Measurements from ENCODE around the gene AHI1. TPM values are rescaled to one million over a fixed set of nuclear protein-coding genes. Genes with fewer than 3 reads are reported as not detected.

The AHI1 gene
- total RNA-seq, 2 donors from 2014 or later, result 24.2 to 29.7 TPM

DNA sequence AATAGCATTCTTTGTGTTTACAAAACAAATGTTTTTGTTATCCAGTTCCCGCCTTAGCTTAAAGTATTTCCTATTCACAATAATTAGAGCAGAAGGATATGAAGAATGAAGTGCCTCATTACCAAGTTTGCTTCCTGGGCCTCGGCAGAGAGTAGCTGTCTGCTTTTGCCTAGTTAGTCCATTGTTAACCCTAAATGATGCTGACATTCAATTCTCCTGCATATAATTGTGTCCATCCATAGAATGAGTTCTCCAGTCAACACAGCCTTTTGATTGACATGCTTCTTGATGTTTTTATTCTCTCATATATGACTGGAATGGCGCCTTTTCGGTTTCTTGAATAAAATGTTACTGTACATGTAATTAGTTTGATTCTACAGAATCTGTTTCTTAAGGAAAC lies 215.6 kb downstream of the AHI1 start:
- Mint-ChIP-seq H3K4me1 (peaks cover under 1% of the 10 kb centered on the region), H3K27ac (no peak overlapping the region), H3K36me3 (ENCODE audit: low read depth) (peaks cover 7% of the 10 kb centered on the region), H3K9me3 (no peaks in the 10 kb centered on the region), H3K27me3 (no peaks in the 10 kb centered on the region), H3K4me3 (no peak overlapping the region)
- no peak for ATAC-seq (replicated peaks)

DNA sequence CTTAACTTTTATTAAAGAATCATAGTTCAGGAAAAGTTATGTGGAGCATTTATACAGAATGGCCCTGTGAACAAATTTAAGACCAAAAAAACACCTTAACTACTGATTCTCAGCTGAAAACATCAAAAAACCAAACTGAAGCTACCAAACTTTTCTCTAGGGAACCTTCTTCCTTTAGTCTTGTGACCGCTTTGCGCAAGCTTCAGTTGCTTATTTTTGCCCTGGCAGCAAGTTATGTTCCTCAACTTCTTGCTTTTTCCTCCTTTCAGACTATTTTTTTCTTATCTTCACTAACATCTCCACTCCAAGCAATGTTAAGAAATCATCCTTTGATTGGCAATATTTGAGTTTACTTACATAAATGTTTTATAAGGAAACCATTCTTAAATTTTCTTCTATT lies 216.3 kb downstream of the AHI1 start:
- Mint-ChIP-seq H3K27me3 (no peaks in the 10 kb centered on the region), H3K9me3 (no peaks in the 10 kb centered on the region), H3K4me1 (no peaks in the 10 kb centered on the region), H3K36me3 (ENCODE audit: low read depth) (peaks cover 7% of the 10 kb centered on the region), H3K4me3 (no peak overlapping the region), H3K27ac (no peak overlapping the region)
- no peak for ATAC-seq (replicated peaks)

DNA sequence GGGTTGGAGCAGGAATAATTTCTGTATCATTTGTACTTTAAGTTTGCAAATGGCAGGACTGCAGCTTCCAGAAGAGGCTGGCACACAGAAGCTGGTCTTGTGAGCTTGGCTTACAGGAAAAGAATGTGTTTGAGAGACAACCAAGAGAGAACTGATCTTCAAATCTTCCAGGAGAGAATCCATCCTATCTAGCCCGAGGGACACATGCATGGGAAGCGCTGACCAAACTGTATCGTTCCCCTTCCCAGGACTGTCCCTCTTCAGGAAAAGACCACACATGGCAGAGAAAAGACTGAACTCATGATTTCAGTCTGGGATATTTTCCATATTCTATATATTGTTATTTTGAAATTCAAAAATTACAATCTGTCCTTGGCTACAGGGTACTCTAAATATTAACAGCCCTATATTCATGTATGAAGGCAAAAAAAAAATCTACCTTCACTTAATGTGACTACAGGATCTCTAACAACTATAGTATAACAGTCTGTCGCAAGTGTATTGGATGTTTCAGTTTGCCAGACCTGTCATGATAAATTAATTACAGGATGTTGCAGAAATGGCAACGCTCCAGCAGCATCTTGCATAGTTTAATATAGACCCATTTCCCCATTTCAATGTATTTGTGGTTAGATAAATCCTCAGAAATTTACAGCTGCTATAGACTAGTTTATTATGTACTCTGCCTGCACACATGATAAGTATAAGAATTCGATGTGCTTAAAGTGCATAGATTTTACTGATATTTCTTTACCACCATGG lies 217.0 kb downstream of the AHI1 start:
- H3K9me3 Mint-ChIP-seq, result no peaks in the 10 kb centered on the region

DNA sequence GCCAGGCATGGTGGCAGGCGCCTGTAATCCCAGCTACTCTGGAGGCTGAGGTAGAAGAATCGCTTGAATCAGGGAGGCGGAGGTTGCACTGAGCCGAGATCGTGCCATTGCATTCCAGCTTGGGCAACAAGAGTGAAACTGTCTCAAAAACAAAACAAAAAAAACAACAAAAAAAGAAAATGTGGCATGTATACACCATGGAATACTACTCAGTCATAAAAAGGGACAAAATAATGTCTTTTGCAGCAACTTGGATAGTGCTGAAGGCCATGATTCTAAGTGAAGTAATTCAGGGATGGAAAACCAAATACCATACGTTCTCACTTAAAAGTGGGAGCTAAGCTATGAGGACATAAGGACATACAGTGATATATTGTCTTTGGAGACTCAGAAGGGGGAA lies 220.1 kb downstream of the AHI1 start:
- H3K27me3 Mint-ChIP-seq, result peaks cover 6% of the 10 kb centered on the region

More for the DNA sequence above, 217.0 kb downstream of the AHI1 start:
- no peak for ATAC-seq (replicated peaks)
- Mint-ChIP-seq H3K4me3 (no peak overlapping the region), H3K27me3 (peaks cover 3% of the 10 kb centered on the region), H3K27ac (no peak overlapping the region), H3K4me1 (no peaks in the 10 kb centered on the region), H3K36me3 (ENCODE audit: low read depth) (peaks cover 4% of the 10 kb centered on the region)

DNA sequence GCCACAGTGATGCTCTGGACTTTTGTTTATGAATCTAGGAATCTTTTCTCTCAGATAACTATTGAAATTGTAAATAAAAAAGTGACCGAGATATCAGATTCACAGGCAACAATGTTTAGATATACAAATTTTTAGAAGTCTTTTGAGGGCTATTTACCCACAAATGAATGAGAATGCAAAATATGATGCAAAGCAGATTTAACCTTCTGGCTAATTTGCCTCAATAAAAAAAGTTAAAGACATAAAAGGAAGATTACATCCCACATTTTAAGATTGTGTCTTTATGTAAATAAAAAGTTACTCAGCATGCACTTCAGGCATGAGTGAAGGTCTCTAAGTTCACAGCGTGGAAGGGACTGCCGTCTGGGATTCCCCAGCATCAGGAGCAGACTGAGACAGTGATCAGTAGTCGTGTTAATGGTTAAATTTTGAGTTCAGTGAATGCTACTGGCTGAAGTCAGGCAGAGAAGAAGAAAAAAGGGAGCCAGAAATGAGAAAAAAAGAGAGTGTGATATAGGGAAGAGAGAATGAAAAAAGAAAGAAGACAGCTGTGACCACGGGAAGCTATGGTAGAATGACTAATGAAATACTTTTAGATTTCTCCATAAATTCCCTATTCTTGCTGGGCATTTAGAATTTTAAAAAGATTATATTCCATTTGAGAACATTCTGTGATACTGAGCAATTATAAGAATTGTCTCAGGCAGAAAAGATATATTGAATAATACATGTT lies 222.8 kb downstream of the AHI1 start:
- H3K27ac Mint-ChIP-seq, result no peak overlapping the region
- no peaks in the 10 kb centered on the region for H3K9me3 Mint-ChIP-seq
- no peak for ATAC-seq (replicated peaks)
- no peaks in the 10 kb centered on the region for H3K36me3 Mint-ChIP-seq (ENCODE audit: low read depth)
- H3K27me3 Mint-ChIP-seq, result peaks cover 6% of the 10 kb centered on the region
- no peaks in the 10 kb centered on the region for H3K4me1 Mint-ChIP-seq
- no peak overlapping the region for H3K4me3 Mint-ChIP-seq

More for the DNA sequence above, 220.1 kb downstream of the AHI1 start:
- H3K4me1 Mint-ChIP-seq, result no peaks in the 10 kb centered on the region
- H3K4me3 Mint-ChIP-seq, result no peak overlapping the region
- no peak for ATAC-seq (replicated peaks)
- H3K27ac Mint-ChIP-seq, result no peak overlapping the region
- H3K36me3 Mint-ChIP-seq (ENCODE audit: low read depth), result no peaks in the 10 kb centered on the region
- no peaks in the 10 kb centered on the region for H3K9me3 Mint-ChIP-seq

DNA sequence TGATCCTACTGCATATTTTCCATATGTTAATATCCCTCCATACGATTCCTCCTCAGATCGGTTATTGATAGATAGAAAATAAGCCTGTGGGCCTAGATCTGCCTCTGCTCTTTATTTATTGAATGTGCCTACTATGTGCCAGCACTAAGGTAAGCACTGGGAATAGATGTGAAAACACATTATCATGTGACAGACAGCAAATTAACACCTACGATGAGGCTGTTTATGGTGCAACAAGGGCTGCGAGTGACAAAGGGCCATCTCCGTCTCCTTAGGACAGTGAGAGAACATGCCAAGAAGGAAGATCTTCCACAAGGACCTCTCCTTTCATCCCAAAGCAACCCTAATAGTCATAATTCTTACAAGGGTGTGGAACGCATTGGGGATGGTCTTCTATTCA lies 225.9 kb downstream of the AHI1 start:
- no peak overlapping the region for H3K27ac Mint-ChIP-seq
- no peaks in the 10 kb centered on the region for H3K9me3 Mint-ChIP-seq
- peaks cover 6% of the 10 kb centered on the region for H3K27me3 Mint-ChIP-seq
- no peaks in the 10 kb centered on the region for H3K36me3 Mint-ChIP-seq (ENCODE audit: low read depth)
- no peaks in the 10 kb centered on the region for H3K4me1 Mint-ChIP-seq
- H3K4me3 Mint-ChIP-seq, result no peak overlapping the region
- ATAC-seq (replicated peaks), result no peak

DNA sequence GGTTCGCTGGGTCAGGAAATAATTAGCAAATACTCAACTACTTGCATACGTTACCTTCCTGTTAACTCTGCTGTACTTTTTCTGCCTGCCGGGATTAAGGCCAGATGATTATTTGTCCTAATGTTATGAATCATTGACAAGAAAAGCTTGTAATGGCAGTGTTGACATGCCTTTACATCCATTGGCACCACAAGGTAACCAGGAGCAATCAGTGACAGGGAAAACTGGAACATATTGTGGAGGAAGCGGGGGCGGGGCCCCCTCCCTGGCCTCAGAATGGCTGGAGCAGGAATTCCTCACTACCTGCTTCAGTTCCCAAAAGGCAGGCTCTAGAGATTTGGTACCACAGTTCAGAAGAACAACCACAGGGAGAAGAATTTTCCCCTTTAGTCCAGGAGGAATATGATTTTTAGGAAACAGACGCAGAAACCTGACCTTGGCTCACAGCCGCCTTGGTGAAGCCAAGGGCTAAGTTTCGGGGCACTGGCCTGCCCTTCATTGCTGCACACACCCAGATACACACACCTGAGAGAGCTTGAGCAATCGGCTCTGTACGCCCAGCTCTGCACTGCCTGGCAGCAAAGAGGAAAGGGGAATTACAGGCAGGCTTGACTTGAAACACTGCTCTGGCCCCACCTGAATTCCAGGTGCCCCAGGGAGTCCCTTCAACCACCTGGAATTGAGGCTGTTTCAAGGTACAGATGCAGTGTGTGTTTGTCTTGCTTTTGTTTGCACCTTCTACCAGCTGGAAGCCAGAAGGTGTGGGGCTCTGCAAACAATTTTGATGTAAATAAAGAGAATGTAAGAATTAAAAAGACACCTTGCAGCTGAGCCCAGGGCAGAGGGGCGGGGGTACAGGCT lies 226.6 kb downstream of the AHI1 start:
- H3K36me3 Mint-ChIP-seq (ENCODE audit: low read depth), result no peaks in the 10 kb centered on the region
- no peak overlapping the region for H3K4me3 Mint-ChIP-seq
- ATAC-seq (replicated peaks), result no peak
- H3K9me3 Mint-ChIP-seq, result no peaks in the 10 kb centered on the region
- no peaks in the 10 kb centered on the region for H3K4me1 Mint-ChIP-seq
- H3K27ac Mint-ChIP-seq, result no peak overlapping the region
- H3K27me3 Mint-ChIP-seq, result peaks cover 6% of the 10 kb centered on the region

DNA sequence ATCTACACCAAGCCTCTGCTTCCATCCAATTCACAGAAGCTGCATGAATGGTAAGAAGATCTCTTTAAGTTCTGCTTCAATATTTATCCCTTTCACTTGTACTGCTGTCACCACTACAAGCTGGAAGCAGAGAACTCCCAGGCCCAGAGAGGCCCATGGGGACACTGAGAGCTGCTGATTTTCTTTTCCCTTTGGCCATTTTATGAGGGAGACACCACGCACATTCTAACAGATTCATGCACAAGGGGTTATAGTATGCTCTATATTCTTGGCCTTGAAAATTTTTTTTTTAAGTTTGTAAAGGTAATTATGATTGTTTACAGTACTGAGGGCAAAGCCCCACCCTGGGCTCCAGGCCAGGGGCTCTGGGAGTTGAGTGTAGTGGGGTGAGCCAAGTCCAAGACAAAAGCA lies 228.1 kb downstream of the AHI1 start:
- H3K27me3 Mint-ChIP-seq, result no peaks in the 10 kb centered on the region
- ATAC-seq (replicated peaks), result no peak
- no peak overlapping the region for H3K27ac Mint-ChIP-seq
- no peaks in the 10 kb centered on the region for H3K4me1 Mint-ChIP-seq
- no peaks in the 10 kb centered on the region for H3K36me3 Mint-ChIP-seq (ENCODE audit: low read depth)
- no peak overlapping the region for H3K4me3 Mint-ChIP-seq
- H3K9me3 Mint-ChIP-seq, result no peaks in the 10 kb centered on the region

DNA sequence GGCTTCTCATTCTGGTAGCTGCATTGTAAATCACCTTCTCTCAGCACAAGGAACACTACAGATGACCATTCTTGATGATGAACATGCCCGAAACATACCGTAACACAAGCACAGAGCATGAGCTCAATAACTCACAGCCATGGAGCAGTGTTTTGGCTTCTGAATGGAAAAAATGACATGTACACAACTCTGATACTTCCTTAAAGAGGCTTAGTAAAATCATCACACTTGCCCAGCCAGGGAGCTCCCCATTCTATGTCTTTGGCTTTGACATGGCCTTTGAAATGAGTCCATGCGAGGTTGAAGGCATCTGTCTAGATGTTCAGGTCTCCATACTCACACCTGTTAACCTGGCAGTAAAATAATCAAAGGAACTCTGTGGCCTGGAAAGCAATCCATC lies 228.8 kb downstream of the AHI1 start:
- Mint-ChIP-seq H3K27me3 (no peaks in the 10 kb centered on the region), H3K4me3 (no peak overlapping the region), H3K4me1 (no peaks in the 10 kb centered on the region), H3K9me3 (no peaks in the 10 kb centered on the region), H3K36me3 (ENCODE audit: low read depth) (no peaks in the 10 kb centered on the region), H3K27ac (no peak overlapping the region)
- ATAC-seq (replicated peaks), result no peak

DNA sequence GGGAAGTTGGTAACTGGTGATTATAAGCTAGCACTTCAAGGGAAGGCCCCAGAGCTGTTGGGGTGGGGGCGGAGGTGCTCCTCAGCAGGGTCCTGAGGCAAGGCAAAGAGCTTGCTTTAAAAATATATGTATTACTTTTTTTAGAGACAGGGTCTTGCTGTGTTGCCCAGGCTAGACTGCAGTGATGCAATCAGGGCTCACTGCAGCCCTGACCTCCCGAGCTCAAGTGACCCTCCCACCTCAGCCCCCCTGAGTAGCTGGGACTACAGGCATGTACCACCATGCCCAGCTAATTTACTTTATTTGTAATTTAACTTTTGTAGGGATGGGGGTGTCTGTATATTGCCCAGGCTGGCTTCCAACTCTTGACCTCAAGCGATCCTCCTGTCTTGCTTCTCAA lies 229.3 kb downstream of the AHI1 start:
- Mint-ChIP-seq H3K4me3 (no peak overlapping the region), H3K27ac (no peak overlapping the region), H3K36me3 (ENCODE audit: low read depth) (no peaks in the 10 kb centered on the region), H3K4me1 (no peaks in the 10 kb centered on the region), H3K27me3 (no peaks in the 10 kb centered on the region), H3K9me3 (no peaks in the 10 kb centered on the region)
- ATAC-seq (replicated peaks), result no peak

DNA sequence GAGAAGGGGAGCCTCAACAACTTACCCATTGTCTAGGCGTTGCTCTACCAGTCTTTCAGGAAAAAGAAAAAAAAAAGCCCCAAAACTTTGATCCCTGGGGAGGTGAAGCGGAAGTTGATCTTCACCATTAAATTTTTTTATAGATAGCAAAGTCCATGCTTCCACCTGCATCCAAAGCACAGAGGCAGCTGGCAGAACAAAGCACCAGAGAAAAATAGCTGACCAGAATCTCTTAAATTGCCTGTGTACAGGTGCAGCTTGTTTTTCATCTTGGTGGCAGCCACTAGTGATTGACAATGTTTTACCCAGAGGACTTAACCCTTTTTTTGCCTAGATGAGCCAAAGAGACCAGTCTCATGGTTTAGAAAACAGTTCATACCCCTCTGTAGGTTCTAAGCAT lies 230.5 kb downstream of the AHI1 start:
- Mint-ChIP-seq H3K9me3 (no peaks in the 10 kb centered on the region), H3K36me3 (ENCODE audit: low read depth) (no peaks in the 10 kb centered on the region), H3K27me3 (no peaks in the 10 kb centered on the region), H3K4me1 (no peaks in the 10 kb centered on the region), H3K4me3 (no peak overlapping the region), H3K27ac (no peak overlapping the region)
- no peak for ATAC-seq (replicated peaks)

DNA sequence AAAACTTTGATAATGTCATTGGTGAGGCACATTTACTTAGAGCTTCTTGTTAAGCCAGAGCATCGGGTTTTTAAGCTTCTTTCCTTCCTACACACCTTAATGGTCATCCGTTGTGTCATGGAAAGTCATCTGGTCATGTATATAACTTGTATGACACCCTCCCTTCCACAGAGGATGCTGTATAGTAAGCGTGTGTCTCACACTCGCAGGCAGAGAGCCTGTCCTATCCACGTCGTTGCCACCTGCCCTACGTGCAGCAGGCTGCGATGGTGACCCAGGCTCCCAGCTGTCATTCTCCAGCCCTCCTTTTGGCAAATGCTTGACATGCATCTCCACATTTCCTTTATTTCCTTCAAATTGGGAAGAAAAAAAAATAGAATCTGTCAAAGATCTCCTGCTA lies 230.9 kb downstream of the AHI1 start:
- no peaks in the 10 kb centered on the region for H3K36me3 Mint-ChIP-seq (ENCODE audit: low read depth)
- ATAC-seq (replicated peaks), result no peak
- no peaks in the 10 kb centered on the region for H3K9me3 Mint-ChIP-seq
- H3K27ac Mint-ChIP-seq, result no peak overlapping the region
- H3K4me3 Mint-ChIP-seq, result no peak overlapping the region
- no peaks in the 10 kb centered on the region for H3K4me1 Mint-ChIP-seq
- H3K27me3 Mint-ChIP-seq, result no peaks in the 10 kb centered on the region

DNA sequence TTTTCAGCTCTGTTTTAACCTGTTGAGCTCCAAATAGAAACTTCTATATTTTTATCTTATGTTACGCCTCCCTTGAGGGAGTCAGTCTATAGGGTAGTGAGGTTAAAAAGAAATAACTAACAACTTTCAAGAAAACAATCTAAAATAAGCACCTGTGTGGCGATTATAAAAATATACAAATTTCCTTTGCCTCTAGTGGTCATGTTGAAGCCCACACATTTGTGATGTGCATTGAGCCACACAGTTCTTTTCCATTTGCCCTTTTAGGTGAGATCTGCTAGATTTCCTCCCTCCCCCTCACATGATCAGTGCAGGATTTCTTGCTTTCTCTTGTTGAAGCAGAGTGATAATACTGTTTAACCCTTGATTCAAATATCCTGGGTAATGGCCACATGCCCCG lies 232.3 kb downstream of the AHI1 start:
- Mint-ChIP-seq H3K27me3 (no peaks in the 10 kb centered on the region), H3K4me3 (no peak overlapping the region), H3K9me3 (no peaks in the 10 kb centered on the region), H3K27ac (no peak overlapping the region), H3K36me3 (ENCODE audit: low read depth) (no peaks in the 10 kb centered on the region), H3K4me1 (no peaks in the 10 kb centered on the region)
- ATAC-seq (replicated peaks), result no peak

DNA sequence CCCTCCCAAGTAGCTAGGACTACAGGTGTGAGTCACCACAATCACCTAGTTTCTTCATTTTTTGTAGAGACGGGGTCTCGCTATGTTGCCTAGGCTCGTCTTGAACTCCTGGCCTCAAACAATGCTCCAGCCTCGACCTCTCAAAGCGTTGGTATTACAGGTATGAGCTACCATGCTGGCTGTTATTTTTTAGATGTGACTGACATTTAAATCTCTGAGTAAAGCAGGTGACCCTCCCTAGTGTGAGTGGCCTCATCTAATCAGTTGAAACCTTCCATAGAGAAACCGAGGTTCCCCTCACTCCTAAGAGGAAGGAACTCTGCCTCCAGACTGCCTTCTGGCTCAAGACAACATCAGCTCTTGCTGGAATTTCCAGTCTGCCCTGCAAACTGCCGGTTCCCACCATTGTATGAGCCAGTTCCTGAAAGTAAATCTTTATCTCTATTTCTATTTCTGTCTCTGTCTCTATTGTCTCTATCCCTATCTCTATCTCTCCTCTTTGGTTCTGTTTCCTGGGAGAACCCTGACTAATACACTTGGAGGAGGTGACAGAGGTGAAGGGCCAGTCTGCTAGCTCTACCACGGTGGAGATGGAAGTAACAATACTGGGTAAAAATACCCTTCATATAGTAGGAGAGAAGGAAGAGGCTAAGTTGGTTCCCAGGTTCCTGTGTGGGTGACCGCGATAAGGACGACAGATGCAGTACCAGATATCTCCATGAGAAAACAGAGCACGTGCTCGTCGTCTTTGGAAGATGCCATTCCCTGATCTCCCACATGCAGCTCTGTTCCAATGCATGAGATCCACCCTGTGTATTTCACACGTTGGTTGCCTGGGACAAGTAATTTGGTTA lies 235.4 kb downstream of the AHI1 start:
- no peak overlapping the region for H3K27ac Mint-ChIP-seq
- no peaks in the 10 kb centered on the region for H3K4me1 Mint-ChIP-seq
- no peak overlapping the region for H3K4me3 Mint-ChIP-seq
- H3K36me3 Mint-ChIP-seq (ENCODE audit: low read depth), result no peaks in the 10 kb centered on the region
- H3K27me3 Mint-ChIP-seq, result peaks cover 9% of the 10 kb centered on the region
- no peaks in the 10 kb centered on the region for H3K9me3 Mint-ChIP-seq
- no peak for ATAC-seq (replicated peaks)
